Body of pancreas (tissue), 4 donors: Measurements from ENCODE around the gene NOS3.

ENCODE experiments used
- CTCF ChIP-seq, 7 experiments: fragments of 450-650 bp in 4 of 7; fragments of 200-600 bp in 3 of 7; sonication (generic) in 3 of 7; IDR thresholded peaks; one replicate each; pipeline ENCODE4 v1.5.1; 2016 to 2019; ENCODE audit warnings: antibody characterized with exemption in 7 of 7
- POLR2A ChIP-seq, 3 donors: fragments of 450-650 bp; IDR thresholded peaks; one replicate each; pipeline ENCODE4 v1.6.1; 2016; ENCODE audit warnings: antibody characterized with exemption in 3 of 3, mild to moderate bottlenecking in 2 of 3

DNA sequence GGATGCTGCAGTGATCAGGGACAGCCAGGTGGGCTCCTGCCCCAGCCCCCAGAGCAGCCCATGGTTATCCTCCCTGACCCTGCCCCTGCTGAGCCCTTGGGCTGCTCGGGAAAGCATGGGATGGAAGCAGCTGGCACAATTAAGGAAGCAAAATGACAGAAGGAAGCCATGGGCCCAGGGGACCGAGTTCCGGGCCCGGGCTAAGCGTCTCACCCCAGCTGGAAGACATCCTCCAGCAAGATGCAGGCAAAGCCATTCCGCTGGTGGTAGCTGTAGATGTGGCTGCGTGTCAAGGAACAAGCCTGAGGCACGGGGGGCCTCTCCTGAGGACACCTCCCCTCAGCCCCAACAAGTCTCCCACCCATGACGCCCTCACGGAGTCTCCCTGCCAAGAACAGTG is 32.4 kb downstream of the NOS3 start:
- TF ChIP-seq POLR2A (IDR thresholded peaks at IDR 0.05) = no peak
- TF ChIP-seq CTCF (IDR thresholded peaks at IDR 0.05) = no peak
